ENCODE measurements around the gene TUBGCP6.
"Not testable (repeated sequence)": the region's sequence is repeated elsewhere in the genome, so short reads cannot be mapped to it uniquely, and the experiment has no call there.

Gene TUBGCP6

DNA sequence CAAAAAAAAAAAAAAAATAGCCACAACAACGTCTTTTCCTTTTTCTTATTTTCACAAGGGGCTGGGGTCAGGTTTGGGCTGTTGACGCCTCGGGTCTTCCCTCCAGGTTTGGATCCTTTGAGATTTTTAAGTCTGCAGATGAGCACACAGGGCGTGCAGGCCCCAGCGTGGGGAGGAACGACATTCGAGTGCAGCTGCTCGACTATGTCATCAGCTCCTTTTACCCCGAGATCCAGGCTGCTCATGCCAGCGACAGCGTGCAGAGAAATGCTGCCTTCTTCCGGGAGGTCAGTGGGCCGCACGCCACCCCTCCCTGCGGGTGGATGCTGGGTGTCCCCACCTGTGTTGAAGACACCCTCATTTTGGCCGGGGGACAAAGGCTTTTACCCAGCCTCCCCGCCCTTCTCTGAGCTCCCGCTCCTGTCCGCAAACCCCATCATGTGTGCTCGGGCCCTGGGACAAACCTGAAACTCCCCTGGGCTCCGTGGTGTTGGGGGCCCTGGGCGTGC is 36.3 kb downstream of the TUBGCP6 start:
- no peak for ATAC-seq

DNA sequence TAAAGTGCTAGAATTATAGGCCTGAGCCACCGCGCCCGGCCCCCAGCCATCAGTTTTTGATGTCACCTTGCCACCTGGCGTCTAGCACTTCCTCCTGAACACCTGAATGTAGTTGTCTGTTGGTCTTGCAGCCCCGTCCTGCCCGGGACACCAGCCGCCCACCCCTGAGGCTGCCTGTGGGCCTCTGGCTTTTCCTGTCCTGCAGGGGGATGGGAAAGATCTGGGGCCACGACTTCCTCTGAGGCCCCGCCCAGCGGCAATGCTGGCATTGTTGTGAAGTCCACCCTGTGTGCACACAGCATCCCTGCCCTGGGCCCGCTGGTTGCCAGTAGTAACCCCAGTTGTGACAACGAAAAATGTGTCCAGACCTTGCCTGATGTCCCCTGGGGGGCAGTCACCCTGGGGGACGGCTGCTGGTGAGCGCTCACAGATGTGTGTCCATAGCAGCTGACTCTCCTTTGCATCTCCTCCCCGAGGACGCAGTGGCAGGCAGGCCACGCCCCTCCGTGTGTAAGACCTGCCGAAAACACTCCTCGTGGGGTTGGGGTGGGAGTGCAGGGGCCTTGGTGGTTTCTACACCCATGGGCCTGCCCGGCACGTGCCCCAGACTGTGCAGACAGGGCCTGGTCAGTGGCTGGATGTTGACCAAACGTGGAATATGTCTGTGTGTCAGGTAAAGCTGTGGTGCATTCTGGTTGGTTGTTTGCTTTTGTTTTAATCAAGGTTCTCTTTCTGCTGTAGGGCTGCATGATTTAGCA is 37.3 kb downstream of the TUBGCP6 start:
- no peak for ATAC-seq

DNA sequence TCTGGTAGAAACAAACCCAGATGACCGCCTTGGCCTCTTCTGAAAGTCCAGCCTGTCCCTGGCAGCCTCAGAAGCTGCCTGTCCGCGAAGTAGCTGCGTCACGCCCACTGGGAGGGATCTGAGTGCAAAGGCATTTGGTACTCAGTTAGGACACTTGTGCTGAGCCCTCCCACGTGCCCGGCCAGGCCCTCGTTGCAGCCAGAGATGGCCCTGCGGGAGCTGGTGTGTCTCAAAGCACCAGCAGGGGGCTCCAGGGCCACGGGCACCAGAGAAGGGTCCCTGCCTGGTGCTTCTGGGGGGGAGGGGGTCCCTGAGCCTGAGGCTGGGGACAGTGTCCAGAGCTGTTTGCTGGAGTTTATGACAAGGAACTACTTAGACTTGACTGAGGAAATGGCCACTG is 38.2 kb downstream of the TUBGCP6 start:
- ATAC-seq = no peak

DNA sequence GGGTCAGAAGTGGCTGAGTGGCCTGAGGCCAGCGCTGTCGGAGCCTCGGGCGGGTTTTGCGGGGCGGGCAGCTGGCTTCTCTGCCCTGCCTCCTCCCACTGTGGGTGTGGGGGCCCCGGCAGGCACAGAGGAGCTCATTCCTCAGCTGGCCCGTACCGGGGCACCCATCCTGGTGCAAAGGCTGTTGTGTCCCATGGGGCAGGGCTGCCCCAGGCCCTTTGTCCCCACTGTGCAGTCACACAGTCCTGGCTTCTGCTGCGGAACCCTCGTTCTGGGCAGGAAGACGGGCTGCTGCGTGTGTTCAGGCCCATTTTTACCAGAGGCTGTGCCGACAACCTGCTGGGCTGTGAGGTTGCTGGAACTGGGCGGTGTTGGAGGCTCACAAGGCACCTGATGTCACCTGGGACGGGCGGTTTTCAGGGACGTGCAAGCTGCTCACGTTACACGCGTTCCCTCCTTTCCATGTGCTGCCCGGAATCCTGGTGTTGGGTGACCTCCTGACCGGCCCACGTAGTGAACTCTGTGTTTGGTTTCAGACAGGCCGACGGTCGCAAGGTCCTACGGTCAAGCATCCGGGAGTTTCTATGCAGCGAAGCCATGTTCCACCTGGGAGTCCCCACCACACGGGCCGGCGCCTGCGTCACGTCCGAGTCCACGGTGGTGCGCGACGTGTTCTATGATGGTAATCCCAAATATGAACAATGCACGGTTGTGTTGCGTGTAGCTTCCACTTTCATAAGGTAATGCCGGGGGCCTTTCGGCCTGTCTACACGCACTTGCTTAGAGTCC is 38.8 kb downstream of the TUBGCP6 start:
- ATAC-seq = no peak

DNA sequence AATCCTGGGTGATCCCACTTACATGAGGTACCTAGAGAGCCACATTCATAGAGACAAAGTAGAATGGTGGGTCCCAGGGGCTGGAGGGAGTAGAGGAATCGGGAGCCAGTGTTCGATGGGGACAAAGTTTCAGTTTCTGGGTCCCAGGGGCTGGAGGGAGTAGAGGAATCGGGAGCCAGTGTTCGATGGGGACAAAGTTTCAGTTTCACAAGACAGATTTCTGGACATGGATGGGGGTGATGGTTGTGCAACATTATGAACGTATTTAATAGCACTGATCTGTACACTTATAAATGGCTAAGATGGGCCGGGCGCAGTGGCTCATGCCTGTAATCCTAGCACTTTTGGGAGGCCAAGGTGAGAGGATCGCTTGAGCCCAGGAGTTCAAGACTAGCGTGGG is 39.8 kb downstream of the TUBGCP6 start:
- ATAC-seq = not testable (repeated sequence)

DNA sequence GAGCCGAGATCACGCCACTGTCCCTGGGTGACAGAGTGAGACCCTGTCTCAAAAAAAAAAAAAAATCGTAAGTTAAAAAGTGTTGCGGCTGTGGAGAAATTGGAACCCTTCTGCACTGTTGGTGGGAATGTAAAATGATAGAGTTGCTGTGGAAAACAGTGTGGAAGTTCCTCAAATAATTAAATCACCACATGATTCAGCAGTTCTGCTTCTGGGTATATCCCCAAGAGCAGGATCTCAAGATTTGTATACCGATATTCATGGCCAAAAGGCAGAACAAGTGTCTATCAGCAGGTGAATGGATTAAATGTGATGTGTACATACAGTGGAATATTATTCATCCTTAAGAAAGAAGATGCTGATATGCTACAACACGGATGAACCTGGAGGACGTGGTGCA is 40.3 kb downstream of the TUBGCP6 start:
- no peak for ATAC-seq

DNA sequence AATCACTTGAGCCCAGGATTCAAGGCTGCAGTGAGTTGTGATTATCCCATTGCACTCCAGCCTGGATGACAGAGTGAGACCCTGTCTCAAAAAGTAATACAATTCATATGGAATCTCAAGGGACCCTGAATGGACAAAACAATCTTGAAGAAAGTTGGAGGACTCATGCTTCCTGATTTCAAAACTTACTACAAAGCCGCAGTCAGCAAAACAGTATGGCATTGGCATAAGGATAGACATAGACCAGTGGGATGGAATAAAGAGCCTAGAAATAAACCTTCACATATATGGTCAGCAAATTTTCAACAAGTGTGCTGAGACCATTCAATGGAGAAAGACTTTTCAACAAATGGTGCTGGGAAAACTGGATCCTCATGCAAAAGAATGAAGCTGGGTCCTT is 41.5 kb downstream of the TUBGCP6 start:
- no peak for ATAC-seq

DNA sequence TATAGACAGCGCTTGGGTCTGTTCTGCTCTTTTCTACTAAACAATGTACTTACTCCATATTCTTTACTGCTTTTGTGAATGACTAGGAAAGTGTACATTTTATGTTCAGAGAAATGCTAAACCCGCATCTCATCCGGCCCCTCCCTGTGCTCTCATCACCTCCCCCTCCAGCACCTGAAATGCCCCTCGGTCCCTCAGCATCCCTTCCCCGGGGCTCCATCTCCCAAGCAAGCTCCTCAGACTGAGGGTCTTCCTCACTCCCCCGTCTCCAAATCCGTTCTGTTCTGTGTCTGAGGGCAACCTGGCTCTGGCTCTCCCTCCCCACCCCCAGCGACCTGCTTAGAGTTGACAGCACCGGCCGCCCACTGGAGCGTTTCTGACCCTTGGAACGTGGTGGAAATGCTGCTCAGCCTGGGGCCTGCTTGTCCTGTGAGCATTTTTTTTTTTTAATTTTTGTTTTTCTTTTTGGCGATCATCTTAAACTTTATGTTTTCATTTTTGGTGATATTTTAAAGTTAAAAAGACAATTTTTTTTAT is 42.6 kb downstream of the TUBGCP6 start:
- no peak for ATAC-seq

DNA sequence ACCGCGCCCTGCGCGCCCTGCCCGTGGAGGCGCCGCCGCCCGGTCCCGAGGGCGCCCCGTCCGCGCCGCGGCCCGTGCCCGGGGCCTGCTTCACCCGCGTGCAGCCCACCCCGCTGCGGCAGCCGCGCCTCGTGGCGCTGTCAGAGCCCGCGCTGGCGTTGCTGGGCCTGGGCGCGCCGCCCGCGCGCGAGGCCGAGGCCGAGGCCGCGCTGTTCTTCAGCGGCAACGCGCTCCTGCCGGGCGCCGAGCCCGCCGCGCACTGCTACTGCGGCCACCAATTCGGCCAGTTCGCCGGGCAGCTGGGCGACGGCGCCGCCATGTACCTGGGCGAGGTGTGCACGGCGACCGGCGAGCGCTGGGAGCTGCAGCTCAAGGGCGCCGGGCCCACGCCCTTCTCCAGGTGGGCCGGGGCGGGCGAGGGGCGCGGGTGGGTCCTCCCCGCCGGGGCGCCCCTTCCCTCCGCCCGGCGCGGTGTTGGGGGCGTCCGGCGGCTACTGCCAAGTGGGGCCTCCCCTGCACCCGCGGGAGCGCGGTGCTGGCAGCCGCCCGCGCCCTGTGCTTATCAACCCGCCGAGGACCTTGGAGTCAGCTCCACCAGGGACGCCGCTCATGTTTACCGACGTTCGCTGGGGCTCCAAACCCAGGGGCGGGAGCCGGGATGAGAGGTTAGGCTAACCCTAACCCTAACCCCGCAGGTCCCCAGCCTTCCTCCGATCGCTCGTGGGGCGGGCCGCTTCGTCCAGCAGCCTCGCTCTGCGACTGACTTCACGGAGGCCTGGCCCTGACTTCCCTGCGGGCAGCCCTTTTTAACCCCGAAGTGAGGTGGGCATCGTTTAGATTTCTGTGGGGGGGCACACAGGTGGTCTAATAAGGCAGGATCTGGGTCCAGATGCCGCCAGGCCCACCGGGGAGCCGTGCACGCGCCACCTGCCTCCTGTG is 43.4 kb downstream of the TUBGCP6 start:
- peak; percentile 25 to 30 for ATAC-seq

DNA sequence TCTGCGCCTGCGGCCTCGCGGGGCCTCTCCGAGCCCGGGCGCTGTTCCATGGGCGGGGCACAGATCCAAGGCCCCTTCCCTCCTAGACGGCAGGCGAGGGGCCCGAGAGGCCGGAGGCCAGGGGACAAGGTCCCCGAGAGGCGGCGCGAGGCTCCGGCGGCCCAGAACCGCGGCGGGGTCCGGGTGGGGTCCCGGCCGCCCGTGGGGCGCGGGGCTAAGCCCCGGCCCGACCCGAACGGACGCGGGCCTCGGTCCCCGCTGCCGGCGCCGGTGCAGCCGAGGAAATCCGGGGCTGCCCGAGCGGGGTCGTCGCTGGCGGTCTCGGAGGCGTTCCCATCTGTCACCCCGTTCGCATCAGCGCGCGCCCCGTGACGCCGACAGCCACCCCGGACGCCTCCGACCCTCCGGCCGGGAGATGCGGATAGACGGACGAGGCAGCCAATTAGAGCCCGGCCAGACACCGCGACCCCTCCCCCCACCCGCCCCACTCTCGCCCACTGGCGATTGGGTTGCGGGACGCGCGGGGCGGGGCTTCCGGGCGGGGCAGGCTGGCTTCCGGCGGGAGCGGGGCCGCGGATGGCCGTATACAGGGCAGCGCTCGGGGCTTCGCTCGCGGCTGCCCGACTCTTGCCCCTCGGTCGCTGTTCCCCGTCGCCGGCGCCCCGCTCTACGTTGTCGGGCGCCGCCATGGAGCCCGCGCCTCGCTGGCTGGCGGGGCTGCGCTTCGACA is 44.2 kb downstream of the TUBGCP6 start, which contains the start of gene SELENOO:
TSS of gene SELENOO (plus strand) at position 551 of the 730 bp plus-strand sequence. CDS start at position 577, 26 bp downstream.
- peak; percentile 91 to 93 for ATAC-seq

DNA sequence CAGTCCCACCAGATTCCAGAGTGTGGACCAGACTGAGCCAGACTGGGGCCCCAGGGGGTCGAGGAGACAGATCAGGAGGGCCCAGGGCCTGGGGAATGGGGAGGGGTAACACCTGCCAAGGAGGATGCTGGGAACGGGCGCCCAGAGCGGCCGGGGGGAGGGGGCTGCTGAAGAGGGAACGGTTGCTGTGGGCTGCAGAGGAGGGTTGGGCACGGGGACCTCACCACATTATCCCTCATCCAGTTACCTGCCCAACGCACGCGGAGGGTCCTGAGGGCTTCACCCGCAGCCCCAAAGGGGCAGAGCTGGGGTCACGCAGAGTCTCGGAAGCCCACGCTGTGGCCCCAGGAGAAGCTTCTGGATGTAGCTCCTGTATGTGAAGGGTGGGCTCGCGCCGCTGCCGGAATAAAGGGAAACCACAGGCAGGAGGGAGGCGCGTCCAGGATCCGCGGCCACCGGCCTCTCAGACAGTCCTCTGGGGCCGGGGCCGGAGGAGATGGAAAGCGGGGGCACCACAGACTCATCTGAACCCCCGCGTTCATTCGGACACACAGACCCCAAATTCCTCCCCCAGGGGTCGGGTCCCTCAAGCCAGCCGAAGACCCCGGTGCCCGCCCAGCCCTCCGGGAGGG is 44.9 kb downstream of the TUBGCP6 start:
- ATAC-seq = no peak

DNA sequence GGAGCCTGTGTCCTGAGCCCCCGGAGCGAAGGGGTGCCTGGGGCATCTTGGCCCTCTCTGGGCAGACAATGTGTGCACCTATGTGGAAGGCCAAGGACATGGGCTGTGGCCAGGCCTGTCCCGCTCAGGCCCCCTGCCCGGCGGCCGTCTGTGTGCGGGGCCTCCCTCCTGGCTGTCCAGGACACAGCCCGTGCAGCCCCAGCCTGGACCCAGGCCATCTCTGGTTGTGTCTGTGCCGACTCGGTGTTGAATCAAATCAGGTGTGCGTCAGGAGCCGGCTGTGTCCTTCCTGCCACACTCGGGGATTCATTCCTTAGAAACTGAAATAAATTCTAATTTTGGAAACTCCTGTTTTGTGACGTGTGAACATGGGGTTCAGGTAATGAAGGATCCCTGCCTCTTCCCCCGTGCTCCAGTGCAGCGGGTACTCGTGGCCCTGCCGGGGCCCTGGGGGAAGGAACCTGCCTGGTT is 45.5 kb downstream of the TUBGCP6 start:
- no peak for ATAC-seq

DNA sequence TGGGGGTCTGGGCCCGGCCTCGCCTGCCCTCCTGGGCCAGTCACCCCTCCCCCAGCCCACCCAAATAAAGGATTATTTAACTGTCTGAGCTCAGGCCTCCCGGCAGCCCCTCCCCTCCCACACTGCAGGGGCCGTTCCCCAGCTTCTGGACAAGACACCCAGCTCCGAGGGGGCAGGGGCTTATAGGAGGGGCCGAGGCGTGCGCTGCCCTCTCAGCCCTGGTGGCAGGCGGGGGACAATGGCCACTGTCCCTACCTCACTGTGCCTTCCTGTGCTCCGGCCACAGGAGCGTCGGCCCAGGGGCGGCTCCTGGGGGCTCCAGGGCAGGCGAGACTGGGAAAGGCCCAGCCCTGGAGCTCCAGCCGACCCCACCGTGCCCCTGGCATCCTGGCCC is 46.2 kb downstream of the TUBGCP6 start:
- ATAC-seq = no peak

DNA sequence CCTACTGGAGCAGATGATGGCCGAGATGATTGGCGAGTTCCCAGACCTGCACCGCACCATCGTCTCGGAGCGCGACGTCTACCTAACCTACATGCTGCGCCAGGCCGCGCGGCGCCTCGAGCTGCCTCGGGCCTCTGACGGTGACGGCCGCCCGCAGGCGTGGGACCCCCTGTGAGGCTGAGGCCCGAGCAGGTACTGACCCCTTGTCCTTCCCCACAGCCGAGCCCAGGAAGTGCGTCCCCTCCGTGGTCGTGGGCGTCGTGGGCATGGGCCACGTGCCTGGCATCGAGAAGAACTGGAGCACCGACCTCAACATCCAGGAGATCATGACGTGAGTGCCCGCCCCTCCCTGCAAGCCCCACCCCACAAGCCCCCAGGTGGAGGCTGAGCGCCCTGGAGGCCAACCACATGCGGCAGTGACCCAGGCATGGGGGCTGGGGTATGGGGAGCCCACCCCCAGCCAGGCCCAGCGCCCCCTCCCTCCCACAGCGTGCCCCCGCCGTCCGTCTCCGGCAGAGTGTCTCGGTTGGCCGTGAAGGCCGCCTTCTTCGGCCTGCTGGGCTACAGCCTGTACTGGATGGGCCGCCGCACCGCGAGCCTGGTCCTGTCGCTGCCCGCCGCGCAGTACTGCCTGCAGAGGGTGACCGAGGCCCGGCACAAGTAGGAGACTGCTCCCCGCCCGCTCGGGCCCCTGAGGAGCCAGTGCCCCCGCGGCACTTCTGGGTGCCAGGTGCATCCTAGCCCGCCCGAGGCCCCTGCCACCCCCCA is 46.8 kb downstream of the TUBGCP6 start:
- no peak for ATAC-seq

DNA sequence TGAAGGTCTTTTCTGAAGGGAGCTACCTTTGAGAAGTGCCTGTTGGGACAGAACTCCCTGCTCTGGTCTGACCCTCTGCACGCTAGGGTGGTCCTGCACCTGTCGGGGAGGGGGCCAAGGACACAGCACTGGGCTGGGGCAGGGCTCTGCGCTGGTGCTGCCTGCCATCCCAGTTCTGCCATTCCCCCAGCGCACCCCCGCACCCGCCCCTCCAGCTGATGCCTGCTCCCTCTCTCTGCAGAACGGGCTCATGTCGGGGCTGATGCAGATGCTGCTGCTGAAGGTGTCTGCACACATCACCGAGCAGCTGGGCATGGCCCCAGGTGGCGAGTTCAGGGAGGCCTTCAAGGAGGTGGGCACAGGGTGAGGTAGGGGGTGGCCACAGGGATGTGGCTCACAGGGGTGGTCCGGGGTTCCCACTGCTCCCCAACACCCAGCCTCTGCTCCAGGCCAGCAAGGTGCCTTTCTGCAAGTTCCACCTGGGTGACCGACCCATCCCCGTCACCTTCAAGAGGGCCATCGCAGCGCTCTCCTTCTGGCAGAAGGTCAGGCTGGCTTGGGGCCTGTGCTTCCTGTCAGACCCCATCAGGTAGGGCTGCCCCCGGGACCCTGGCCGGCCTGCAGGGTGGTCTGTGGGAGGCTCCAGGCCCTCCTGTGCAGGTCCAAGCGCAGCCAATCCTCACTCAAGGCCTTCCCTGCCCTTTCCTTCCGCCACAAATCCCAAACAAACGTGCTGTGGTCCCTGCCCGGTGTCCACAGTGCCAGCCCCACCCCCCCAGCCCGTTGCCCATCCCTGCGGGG is 47.6 kb downstream of the TUBGCP6 start:
- no peak for ATAC-seq

DNA sequence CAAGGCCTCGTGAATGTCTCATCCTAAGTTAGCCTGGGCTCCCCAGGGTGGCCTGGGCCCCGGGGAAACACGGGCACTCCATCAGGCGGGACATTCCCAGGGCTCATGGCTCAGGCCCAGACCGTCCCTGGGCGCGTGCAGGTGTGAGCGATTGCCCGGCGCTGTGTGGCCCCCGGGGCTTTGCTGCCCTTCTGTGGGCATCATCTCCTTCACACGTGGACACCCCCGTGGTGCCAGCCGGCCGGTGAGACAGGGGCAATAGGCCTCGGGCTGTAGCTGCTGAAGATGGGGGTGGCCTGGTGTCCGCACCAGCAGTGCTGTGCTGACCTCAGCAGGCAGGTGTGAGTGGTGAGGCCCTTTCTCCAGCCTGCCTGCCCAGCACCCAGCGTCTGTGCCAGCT is 48.6 kb downstream of the TUBGCP6 start:
- no peak for ATAC-seq

DNA sequence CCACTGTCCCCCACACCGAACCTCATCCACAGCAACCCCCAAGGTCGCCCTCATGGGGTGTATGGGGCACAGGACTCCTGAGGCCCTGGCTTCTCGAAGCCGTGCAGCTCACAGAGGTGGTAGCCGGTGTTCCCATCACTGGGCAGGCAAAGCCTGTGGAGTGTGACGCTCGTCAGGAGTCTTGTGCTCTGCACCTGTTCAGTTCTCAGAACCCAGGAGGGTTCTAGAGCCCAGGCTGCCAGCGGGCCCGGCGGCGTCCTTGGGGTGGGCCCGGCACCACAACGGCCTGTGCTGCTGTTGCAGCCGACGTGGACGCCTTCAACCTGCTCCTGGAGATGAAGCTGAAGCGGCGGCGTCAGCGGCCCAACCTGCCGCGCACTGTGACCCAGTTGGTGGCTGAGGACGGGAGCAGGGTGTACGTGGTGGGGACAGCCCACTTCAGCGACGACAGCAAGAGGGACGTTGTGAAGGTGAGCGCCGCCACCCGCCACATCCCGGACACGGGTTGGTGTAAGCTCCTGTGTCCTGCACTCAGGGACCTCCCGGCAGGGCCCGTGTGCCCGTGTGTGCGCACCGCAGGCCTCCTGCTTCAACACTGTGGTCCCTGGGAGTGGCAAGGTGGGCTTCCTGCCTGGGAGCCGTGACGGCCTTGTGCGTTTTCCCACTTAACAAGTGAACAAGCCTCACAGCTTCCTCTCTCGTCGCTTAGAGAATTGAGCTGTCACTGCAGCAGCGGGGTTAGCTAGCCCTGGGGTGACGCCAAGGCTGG is 50.6 kb downstream of the TUBGCP6 start:
- no peak for ATAC-seq

DNA sequence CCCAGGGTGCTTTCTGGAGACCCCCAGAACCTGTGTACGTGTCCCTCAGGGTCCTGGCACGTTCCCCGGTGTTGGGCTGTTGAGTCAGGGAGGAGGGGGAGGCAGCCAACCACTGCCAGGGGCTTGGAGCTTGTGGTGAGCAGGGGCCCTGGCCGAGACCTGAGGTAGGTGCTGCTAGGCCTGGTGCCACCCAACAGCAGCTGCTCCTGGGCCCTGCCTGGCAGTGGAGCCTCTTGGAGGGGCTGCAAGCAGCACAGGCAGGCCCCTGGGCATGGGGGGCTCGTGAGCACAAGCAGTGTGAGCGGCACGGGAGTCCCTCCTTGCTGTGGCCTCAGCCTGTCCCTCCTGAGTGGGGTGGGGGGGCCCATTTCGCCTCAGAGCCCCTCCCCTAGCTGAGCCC is 51.2 kb downstream of the TUBGCP6 start:
- no peak for ATAC-seq
